ENCODE results near the gene EGFLAM.

The EGFLAM gene

GRCh38 chr5:38287124-38287523 is 28.8 kb downstream of the EGFLAM start:
- TF ChIP-seq CTCF (IDR thresholded peaks at IDR 0.05; ENCODE audit: low read depth, low read length): no peak
- no peak for DNase-seq (ENCODE audit: extremely low read depth, low read depth)

GRCh38 chr5:38289457-38289856 is 31.1 kb downstream of the EGFLAM start:
- TF ChIP-seq CTCF (IDR thresholded peaks at IDR 0.05; ENCODE audit: low read depth, low read length): no peak
- DNase-seq (ENCODE audit: extremely low read depth, low read depth): no peak

GRCh38 chr5:38290028-38290653 is 31.8 kb downstream of the EGFLAM start:
- no peak for TF ChIP-seq CTCF (IDR thresholded peaks at IDR 0.05; ENCODE audit: low read depth, low read length)
- DNase-seq (ENCODE audit: extremely low read depth, low read depth): no peak

- no peak for DNase-seq (ENCODE audit: extremely low read depth, low read depth)
- no peak for TF ChIP-seq CTCF (IDR thresholded peaks at IDR 0.05; ENCODE audit: low read depth, low read length)
These were observed 33.0 kb downstream of the EGFLAM start for GRCh38 chr5:38291355-38291754.

- no peak for TF ChIP-seq CTCF (IDR thresholded peaks at IDR 0.05; ENCODE audit: low read depth, low read length)
- DNase-seq (ENCODE audit: extremely low read depth, low read depth): no peak
These were observed 33.9 kb downstream of the EGFLAM start for GRCh38 chr5:38292228-38292627.

GRCh38 chr5:38295751-38296150 is 37.4 kb downstream of the EGFLAM start:
- TF ChIP-seq CTCF (IDR thresholded peaks at IDR 0.05; ENCODE audit: low read depth, low read length): no peak
- DNase-seq (ENCODE audit: extremely low read depth, low read depth): no peak

GRCh38 chr5:38297830-38298608 is 39.7 kb downstream of the EGFLAM start:
- no peak for TF ChIP-seq CTCF (IDR thresholded peaks at IDR 0.05; ENCODE audit: low read depth, low read length)
- no peak for DNase-seq (ENCODE audit: extremely low read depth, low read depth)
